Upper lobe of right lung (tissue), 1 donor: ENCODE measurements around the gene RALGAPA1. TPM values are rescaled to one million over a fixed set of nuclear protein-coding genes. Genes with fewer than 3 reads are reported as not detected.

Experiments
- ATAC-seq: fragments of 200-7000 bp; cut with Tn5 transposase; one replicate; pipeline ENCODE4 v1.9.1; 2020; ENCODE audit warnings: mild to moderate bottlenecking, moderate library complexity
- DNase-seq: peaks from one replicate; pipeline ENCODE4 v3.0.0-alpha.2; 2020
- H3K27ac ChIP-seq: fragments of 200-600 bp; one replicate; pipeline ENCODE4 v1.8.0; 2022
- H3K27me3 ChIP-seq: fragments of 200-600 bp; one replicate; pipeline ENCODE4 v1.8.0; 2022; ENCODE audit warnings: mild to moderate bottlenecking
- H3K36me3 ChIP-seq: fragments of 200-600 bp; one replicate; pipeline ENCODE4 v1.8.0; 2022
- H3K4me1 ChIP-seq: fragments of 200-600 bp; one replicate; pipeline ENCODE4 v1.8.0; 2022
- H3K4me3 ChIP-seq: fragments of 200-600 bp; one replicate; pipeline ENCODE4 v1.8.0; 2022; ENCODE audit warnings: mild to moderate bottlenecking
- H3K9me3 ChIP-seq: fragments of 200-600 bp; one replicate; pipeline ENCODE4 v1.8.0; 2022
- CTCF ChIP-seq: fragments of 200-600 bp; IDR thresholded peaks from one replicate; pipeline ENCODE4 v1.8.0; 2022; ENCODE audit warnings: antibody characterized with exemption
- intact Hi-C: fragments of 100-400 bp; cut with DNase I; formaldehyde crosslinking; loops from one replicate; pipeline ENCODE4 v1.11.0; 2022
- total RNA-seq: library from RNA; stranded (reverse); fragmentation: NEBNext Ultra II Directional; extraction: Animal tissue kit (Norgen Biotek cat#: 25700); gene quantifications from one replicate; pipeline ENCODE4 v1.2.1, GENCODE V29; 2021
- donor health status: DM: no; HTN: yes; CAD: no; lungs with severe emphysema.

RALGAPA1 gene
- total RNA-seq, 1 donor from 2014 or later: 58.9 TPM

DNA sequence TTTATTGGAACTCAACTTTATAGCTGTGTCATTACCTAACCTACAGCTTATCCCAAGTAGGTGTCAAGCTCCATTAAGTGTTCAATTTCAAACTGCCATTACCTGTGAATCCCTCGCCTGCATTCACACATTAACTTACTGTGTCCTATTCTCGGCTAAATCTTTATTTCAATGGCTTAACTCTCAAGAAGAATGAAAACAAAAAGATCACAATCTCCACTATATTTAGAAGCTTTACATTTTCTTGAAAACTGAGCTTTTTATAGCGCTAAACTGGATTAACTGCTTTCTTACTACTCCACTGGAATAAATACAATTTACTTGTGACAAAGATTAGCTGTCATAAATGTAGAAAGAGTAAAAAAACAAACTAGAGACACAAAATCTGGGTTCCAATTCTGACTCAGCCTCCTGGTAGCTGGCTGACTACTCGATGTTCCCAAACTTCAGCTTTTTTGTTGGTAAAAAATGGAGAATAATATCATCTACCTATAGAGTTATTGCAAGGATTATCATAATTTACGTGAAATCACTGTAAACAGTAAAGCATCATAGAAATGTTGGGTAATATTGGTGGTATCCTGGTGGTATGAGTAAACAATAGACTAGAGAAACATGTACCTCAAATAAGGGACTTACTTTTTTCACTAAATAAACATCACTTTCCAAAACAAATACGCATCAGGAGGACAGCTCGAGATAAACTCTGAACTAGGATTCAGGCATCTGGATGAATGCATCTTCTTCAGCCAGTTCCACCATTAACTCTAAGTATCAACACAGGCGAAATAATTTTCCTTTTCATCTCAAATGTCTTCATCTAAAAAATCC lies 1.7 kb downstream of the RALGAPA1 start:
- intact Hi-C loops: no loop called here
- TF ChIP-seq CTCF: no peak
- ATAC-seq (no peak), DNase-seq (no peak)
- Histone ChIP-seq H3K4me3 (peak overlapping the region; percentile 77), H3K27ac (no peak overlapping the region), H3K4me1 (peaks cover 38% of the 10 kb centered on the region), H3K27me3 (no peaks in the 10 kb centered on the region), H3K36me3 (no peaks in the 10 kb centered on the region), H3K9me3 (no peaks in the 10 kb centered on the region)

DNA sequence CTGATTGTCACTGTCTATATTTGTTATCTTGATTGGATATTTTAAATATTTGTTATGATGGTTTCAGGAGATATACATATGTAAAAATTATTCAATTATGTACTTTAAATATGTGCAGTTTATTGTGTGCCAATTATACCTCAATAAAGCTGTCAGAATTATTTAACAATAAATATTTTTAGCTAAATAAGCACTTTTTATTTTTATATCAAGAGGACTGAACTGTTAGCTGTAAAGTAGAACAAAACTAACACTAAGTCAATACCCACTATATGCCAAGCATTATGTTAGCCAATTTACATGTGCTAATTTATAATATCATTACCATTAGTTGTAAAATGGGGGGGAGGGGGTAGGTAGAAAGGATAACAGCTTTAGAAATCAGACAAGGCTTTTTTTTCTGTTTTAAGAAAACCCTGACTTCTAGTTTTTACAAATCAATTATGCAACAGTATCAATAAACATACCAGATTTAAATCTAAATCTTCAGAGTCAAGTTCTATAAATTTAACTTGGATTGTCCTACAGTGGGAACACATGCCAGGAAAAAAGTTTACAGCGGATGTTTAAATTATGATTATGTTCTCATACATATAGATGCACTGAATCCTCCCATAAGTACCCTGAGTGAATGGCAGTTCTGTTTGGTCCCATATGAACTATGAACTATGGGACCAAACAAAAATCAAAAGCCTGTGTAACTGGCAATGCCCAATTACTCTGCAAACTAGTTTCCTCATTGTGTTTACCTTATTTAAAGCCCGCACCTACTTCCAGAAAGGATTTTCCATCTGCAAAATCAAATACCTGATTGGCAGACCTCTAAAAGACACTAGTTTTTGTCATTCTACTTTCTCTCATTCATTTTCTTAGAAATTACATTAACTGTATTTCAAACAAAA lies 2.8 kb downstream of the RALGAPA1 start:
- DNase-seq (no peak), ATAC-seq (no peak)
- H3K27me3 ChIP-seq: no peaks in the 10 kb centered on the region
- H3K9me3 ChIP-seq: no peaks in the 10 kb centered on the region
- no peak overlapping the region for H3K4me3 ChIP-seq
- H3K27ac ChIP-seq: no peak overlapping the region
- H3K36me3 ChIP-seq: no peaks in the 10 kb centered on the region
- intact Hi-C loops: no loop called here
- TF ChIP-seq CTCF: no peak
- peaks cover 39% of the 10 kb centered on the region for H3K4me1 ChIP-seq

- H3K9me3 ChIP-seq: no peaks in the 10 kb centered on the region
- H3K4me3 ChIP-seq: no peak overlapping the region
- no peak overlapping the region for H3K27ac ChIP-seq
- ATAC-seq (no peak), DNase-seq (no peak)
- TF ChIP-seq CTCF: no peak
- no peaks in the 10 kb centered on the region for H3K36me3 ChIP-seq
- intact Hi-C loops: no loop called here
- no peaks in the 10 kb centered on the region for H3K27me3 ChIP-seq
- H3K4me1 ChIP-seq: peaks cover 5% of the 10 kb centered on the region
Observed at GRCh38 chr14:35797796-35798195, 11.3 kb downstream of the RALGAPA1 start.

DNA sequence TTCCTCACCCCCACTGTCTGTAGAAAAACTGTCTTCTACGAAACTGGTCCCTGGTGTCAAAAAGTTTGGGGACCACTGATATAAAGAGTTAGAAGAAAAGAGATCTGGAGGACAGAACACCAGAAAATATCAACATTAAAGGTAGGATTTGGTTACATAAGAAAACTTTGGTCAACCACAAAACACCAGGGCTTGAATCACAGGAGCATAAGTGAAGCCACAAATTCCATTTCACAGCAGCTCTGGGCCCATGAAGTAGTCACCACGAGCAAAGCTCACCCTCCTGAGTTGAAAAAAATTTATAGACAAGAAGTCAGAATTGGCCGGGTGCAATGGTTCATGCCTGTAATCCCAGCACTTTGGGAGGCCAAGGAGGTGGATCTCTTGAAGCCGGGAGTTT lies 19.4 kb downstream of the RALGAPA1 start:
- no peak for ATAC-seq
- DNase-seq: no peak
- no peaks in the 10 kb centered on the region for H3K4me1 ChIP-seq
- no peak for TF ChIP-seq CTCF
- no peaks in the 10 kb centered on the region for H3K9me3 ChIP-seq
- H3K4me3 ChIP-seq: no peak overlapping the region
- no peaks in the 10 kb centered on the region for H3K27me3 ChIP-seq
- no peaks in the 10 kb centered on the region for H3K36me3 ChIP-seq
- no peak overlapping the region for H3K27ac ChIP-seq
- intact Hi-C loops: no loop called here

- intact Hi-C loops: no loop called here
- DNase-seq (no peak), ATAC-seq (no peak)
- H3K27ac ChIP-seq: no peak overlapping the region
- no peaks in the 10 kb centered on the region for H3K4me1 ChIP-seq
- H3K36me3 ChIP-seq: no peaks in the 10 kb centered on the region
- no peak for TF ChIP-seq CTCF
- H3K27me3 ChIP-seq: no peaks in the 10 kb centered on the region
- no peak overlapping the region for H3K4me3 ChIP-seq
- peaks cover 2% of the 10 kb centered on the region for H3K9me3 ChIP-seq
Observed at GRCh38 chr14:35786856-35787255, 22.2 kb downstream of the RALGAPA1 start.
